Uterus (tissue), 2 donors: Measurements from ENCODE around the gene LTBP2.

Source experiments
- CTCF ChIP-seq, 4 experiments: fragments of 200-600 bp in 2 of 4; fragments of 450-650 bp in 2 of 4; sonication (generic) in 2 of 4; IDR thresholded peaks; one replicate each; pipeline ENCODE4 v1.5.1; 2016 to 2019; ENCODE audit warnings: antibody characterized with exemption in 4 of 4, mild to moderate bottlenecking in 2 of 4, moderate library complexity in 1 of 4
- POLR2A ChIP-seq, 2 donors: fragments of 450-650 bp; IDR thresholded peaks; one replicate each; pipeline ENCODE4 v1.6.1; 2016; ENCODE audit warnings: antibody characterized with exemption in 2 of 2, mild to moderate bottlenecking in 1 of 2, moderate library complexity in 1 of 2

GRCh38 chr14:74652541-74652940, 40.5 kb upstream of the LTBP2 start:
- TF ChIP-seq CTCF (IDR thresholded peaks at IDR 0.05) (no peak), POLR2A (IDR thresholded peaks at IDR 0.05) (no peak)
